ENCODE results near the gene PEX7.

PEX7 gene

DNA sequence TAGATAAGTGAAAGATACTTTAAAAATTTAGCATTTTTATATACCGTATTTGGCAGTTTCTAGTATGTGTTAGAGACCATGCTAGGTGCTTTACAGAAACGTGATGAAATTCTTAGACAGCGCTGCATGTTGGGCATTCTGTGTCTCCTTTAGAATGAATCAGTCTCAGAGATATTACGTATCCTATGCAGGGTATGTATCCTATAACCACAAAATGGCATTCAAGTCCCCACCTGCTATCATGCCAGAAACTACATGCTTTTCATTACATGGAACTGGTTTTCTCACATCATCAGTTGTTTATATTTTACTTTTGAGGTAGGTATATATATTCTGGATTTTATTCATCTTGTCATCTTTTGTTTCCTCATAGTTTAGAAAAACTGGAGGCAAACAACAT is 42.3 kb downstream of the PEX7 start:
- Histone ChIP-seq H3K4me2 (ENCODE audit: insufficient read depth, low read length, poor library complexity, severe bottlenecking) (no peak overlapping the region), H3K36me3 (replicated peaks in 1 of 2; ENCODE audit: control insufficient read depth in 2 of 2, insufficient read depth in 2 of 2, low read length in 2 of 2) (no peaks in the 10 kb centered on the region), H2BK5ac (ENCODE audit: low read length) (no peak overlapping the region), H2BK12ac (ENCODE audit: low read length) (no peak overlapping the region), H3K9me3 (replicated peaks in 1 of 2; ENCODE audit: control insufficient read depth in 2 of 2, insufficient read depth in 1 of 2, low read depth in 1 of 2, low read length in 2 of 2) (no peaks in the 10 kb centered on the region), H3K18ac (ENCODE audit: low read length) (no peak overlapping the region), H3K23ac (ENCODE audit: low read depth, low read length, poor library complexity) (no peak overlapping the region), H4K91ac (ENCODE audit: low read depth, low read length, poor library complexity) (no peak overlapping the region), H2AK5ac (ENCODE audit: low read depth, low read length) (no peak overlapping the region), H3K27me3 (ENCODE audit: control insufficient read depth in 3 of 3, insufficient read depth in 3 of 3, low read depth in 1 of 3, low read length in 3 of 3) (no peaks in the 10 kb centered on the region), H2BK120ac (ENCODE audit: low read depth, low read length) (no peak overlapping the region), H2AFZ (ENCODE audit: low read length) (no peak overlapping the region), H3K4me3 (ENCODE audit: low read length in 2 of 2) (no peak overlapping the region), H3K79me1 (ENCODE audit: low read depth, low read length) (no peaks in the 10 kb centered on the region), H3K14ac (ENCODE audit: low read length) (no peak overlapping the region), H3K27ac (replicated peaks; ENCODE audit: low read length) (no peak overlapping the region), H3K9ac (ENCODE audit: low read depth, low read length, poor library complexity) (no peak overlapping the region), H4K8ac (ENCODE audit: low read depth, low read length) (no peak overlapping the region), H2BK15ac (ENCODE audit: low read length) (no peak overlapping the region), H3K4ac (ENCODE audit: low read length) (no peak overlapping the region), H3K4me1 (ENCODE audit: control insufficient read depth in 2 of 2, insufficient read depth in 1 of 2, low read depth in 1 of 2, low read length in 2 of 2) (no peaks in the 10 kb centered on the region)
- no CpG with 5 or more reads among the region's 4 CpGs for WGBS, 2 donors (ENCODE audit: extremely low coverage in 2 of 2, insufficient read length in 2 of 2, insufficient replicate concordance in 1 of 2)
- no peak for DNase-seq (ENCODE audit: low spot score)

DNA sequence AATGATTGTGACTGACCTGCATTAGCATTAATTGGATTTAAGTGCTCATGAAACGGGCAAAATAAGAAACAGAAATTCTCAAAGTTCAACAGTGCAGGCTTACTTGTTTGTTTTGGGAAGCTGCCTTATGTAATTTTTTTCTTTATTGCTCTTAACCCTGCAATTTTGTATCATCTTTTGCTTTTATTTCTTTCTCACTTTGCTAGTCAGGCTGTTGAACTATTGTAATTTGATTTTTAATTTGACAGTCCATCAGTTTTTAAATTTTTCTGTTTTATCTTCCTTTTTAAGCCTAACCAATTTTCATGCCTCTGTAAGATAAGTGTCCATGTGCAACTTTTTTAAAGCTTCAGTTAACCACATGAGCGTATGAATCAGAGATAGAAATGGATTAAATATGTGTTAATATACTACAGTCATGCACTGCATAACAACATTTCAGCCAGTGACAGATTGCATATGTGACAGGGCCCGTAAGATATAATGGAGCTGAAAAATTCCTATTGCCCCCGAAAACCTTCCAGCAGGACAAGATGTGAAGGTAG is 44.6 kb downstream of the PEX7 start:
- no peaks in the 10 kb centered on the region for H3K79me1 ChIP-seq (ENCODE audit: low read depth, low read length)
- H3K27ac ChIP-seq (replicated peaks; ENCODE audit: low read length): no peak overlapping the region
- H3K18ac ChIP-seq (ENCODE audit: low read length): no peak overlapping the region
- no peaks in the 10 kb centered on the region for H3K4me1 ChIP-seq (ENCODE audit: control insufficient read depth in 2 of 2, insufficient read depth in 1 of 2, low read depth in 1 of 2, low read length in 2 of 2)
- no peak overlapping the region for H2BK15ac ChIP-seq (ENCODE audit: low read length)
- H3K4me3 ChIP-seq (ENCODE audit: low read length in 2 of 2): no peak overlapping the region
- no peak overlapping the region for H3K4me2 ChIP-seq (ENCODE audit: insufficient read depth, low read length, poor library complexity, severe bottlenecking)
- no peak overlapping the region for H2BK120ac ChIP-seq (ENCODE audit: low read depth, low read length)
- no peak overlapping the region for H3K4ac ChIP-seq (ENCODE audit: low read length)
- H3K36me3 ChIP-seq (replicated peaks in 1 of 2; ENCODE audit: control insufficient read depth in 2 of 2, insufficient read depth in 2 of 2, low read length in 2 of 2): peaks cover 0 to 3% of the 10 kb centered on the region in 2 donors
- H2BK5ac ChIP-seq (ENCODE audit: low read length): no peak overlapping the region
- no peak for DNase-seq (ENCODE audit: low spot score)
- WGBS, 2 donors (ENCODE audit: extremely low coverage in 2 of 2, insufficient read length in 2 of 2, insufficient replicate concordance in 1 of 2): no CpG with 5 or more reads among the region's 4 CpGs
- no peak overlapping the region for H4K8ac ChIP-seq (ENCODE audit: low read depth, low read length)
- no peak overlapping the region for H3K14ac ChIP-seq (ENCODE audit: low read length)
- no peak overlapping the region for H4K91ac ChIP-seq (ENCODE audit: low read depth, low read length, poor library complexity)
- H3K9ac ChIP-seq (ENCODE audit: low read depth, low read length, poor library complexity): no peak overlapping the region
- H3K27me3 ChIP-seq (ENCODE audit: control insufficient read depth in 3 of 3, insufficient read depth in 3 of 3, low read depth in 1 of 3, low read length in 3 of 3): no peaks in the 10 kb centered on the region
- no peak overlapping the region for H2AFZ ChIP-seq (ENCODE audit: low read length)
- no peak overlapping the region for H2AK5ac ChIP-seq (ENCODE audit: low read depth, low read length)
- H2BK12ac ChIP-seq (ENCODE audit: low read length): no peak overlapping the region
- no peaks in the 10 kb centered on the region for H3K9me3 ChIP-seq (replicated peaks in 1 of 2; ENCODE audit: control insufficient read depth in 2 of 2, insufficient read depth in 1 of 2, low read depth in 1 of 2, low read length in 2 of 2)
- H3K23ac ChIP-seq (ENCODE audit: low read depth, low read length, poor library complexity): no peak overlapping the region

DNA sequence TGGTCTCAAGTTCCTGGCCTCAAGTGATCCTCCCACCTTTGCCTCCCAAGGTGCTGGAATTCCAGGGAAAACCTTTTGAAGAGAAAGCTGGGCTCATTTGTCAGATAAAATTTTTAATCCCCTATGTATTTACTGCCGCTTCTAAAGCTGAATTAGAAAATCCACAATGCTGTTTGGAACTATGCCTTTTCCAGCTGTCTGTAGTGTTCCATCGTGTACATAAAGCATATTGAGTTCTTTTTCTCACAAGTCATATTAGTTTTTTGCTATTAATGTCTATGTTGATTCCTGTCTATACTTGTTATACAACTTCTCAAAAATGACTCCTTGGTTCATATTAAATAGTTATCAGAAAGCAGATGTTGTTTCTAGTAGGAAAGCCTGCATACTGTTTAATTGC is 47.1 kb downstream of the PEX7 start:
- Histone ChIP-seq H3K4me1 (ENCODE audit: control insufficient read depth in 2 of 2, insufficient read depth in 1 of 2, low read depth in 1 of 2, low read length in 2 of 2) (no peaks in the 10 kb centered on the region), H3K79me1 (ENCODE audit: low read depth, low read length) (no peaks in the 10 kb centered on the region), H3K4ac (ENCODE audit: low read length) (no peak overlapping the region), H2AFZ (ENCODE audit: low read length) (no peak overlapping the region), H4K91ac (ENCODE audit: low read depth, low read length, poor library complexity) (no peak overlapping the region), H3K36me3 (replicated peaks in 1 of 2; ENCODE audit: control insufficient read depth in 2 of 2, insufficient read depth in 2 of 2, low read length in 2 of 2) (peaks cover 0 to 3% of the 10 kb centered on the region in 2 donors), H3K23ac (ENCODE audit: low read depth, low read length, poor library complexity) (no peak overlapping the region), H2BK12ac (ENCODE audit: low read length) (no peak overlapping the region), H2BK120ac (ENCODE audit: low read depth, low read length) (no peak overlapping the region), H3K4me3 (ENCODE audit: low read length in 2 of 2) (no peak overlapping the region), H3K4me2 (ENCODE audit: insufficient read depth, low read length, poor library complexity, severe bottlenecking) (no peak overlapping the region), H3K27ac (replicated peaks; ENCODE audit: low read length) (no peak overlapping the region), H3K18ac (ENCODE audit: low read length) (no peak overlapping the region), H2BK15ac (ENCODE audit: low read length) (no peak overlapping the region), H2BK5ac (ENCODE audit: low read length) (no peak overlapping the region), H3K14ac (ENCODE audit: low read length) (no peak overlapping the region), H4K8ac (ENCODE audit: low read depth, low read length) (no peak overlapping the region), H3K9me3 (replicated peaks in 1 of 2; ENCODE audit: control insufficient read depth in 2 of 2, insufficient read depth in 1 of 2, low read depth in 1 of 2, low read length in 2 of 2) (peaks cover 2 to 13% of the 10 kb centered on the region in 2 donors), H3K27me3 (ENCODE audit: control insufficient read depth in 3 of 3, insufficient read depth in 3 of 3, low read depth in 1 of 3, low read length in 3 of 3) (no peaks in the 10 kb centered on the region), H2AK5ac (ENCODE audit: low read depth, low read length) (no peak overlapping the region), H3K9ac (ENCODE audit: low read depth, low read length, poor library complexity) (no peak overlapping the region)
- DNase-seq (ENCODE audit: low spot score): no peak
- no CpG with 5 or more reads among the region's 2 CpGs for WGBS, 2 donors (ENCODE audit: extremely low coverage in 2 of 2, insufficient read length in 2 of 2, insufficient replicate concordance in 1 of 2)

GRCh38 chr6:136873748-136874147 is 51.4 kb downstream of the PEX7 start:
- WGBS, 2 donors (ENCODE audit: extremely low coverage in 2 of 2, insufficient read length in 2 of 2, insufficient replicate concordance in 1 of 2): no CpG with 5 or more reads among the region's 3 CpGs
- Histone ChIP-seq H3K79me1 (ENCODE audit: low read depth, low read length) (peaks cover 2% of the 10 kb centered on the region), H3K36me3 (replicated peaks in 1 of 2; ENCODE audit: control insufficient read depth in 2 of 2, insufficient read depth in 2 of 2, low read length in 2 of 2) (peaks cover 0 to 3% of the 10 kb centered on the region in 2 donors), H3K4me1 (ENCODE audit: control insufficient read depth in 2 of 2, insufficient read depth in 1 of 2, low read depth in 1 of 2, low read length in 2 of 2) (no peaks in the 10 kb centered on the region), H2BK12ac (ENCODE audit: low read length) (no peak overlapping the region), H3K18ac (ENCODE audit: low read length) (no peak overlapping the region), H3K27ac (replicated peaks; ENCODE audit: low read length) (no peak overlapping the region), H4K8ac (ENCODE audit: low read depth, low read length) (no peak overlapping the region), H3K9ac (ENCODE audit: low read depth, low read length, poor library complexity) (no peak overlapping the region), H2AK5ac (ENCODE audit: low read depth, low read length) (no peak overlapping the region), H2BK120ac (ENCODE audit: low read depth, low read length) (no peak overlapping the region), H2AFZ (ENCODE audit: low read length) (no peak overlapping the region), H3K14ac (ENCODE audit: low read length) (no peak overlapping the region), H3K27me3 (ENCODE audit: control insufficient read depth in 3 of 3, insufficient read depth in 3 of 3, low read depth in 1 of 3, low read length in 3 of 3) (no peaks in the 10 kb centered on the region), H4K91ac (ENCODE audit: low read depth, low read length, poor library complexity) (no peak overlapping the region), H3K4ac (ENCODE audit: low read length) (no peak overlapping the region), H3K23ac (ENCODE audit: low read depth, low read length, poor library complexity) (no peak overlapping the region), H2BK15ac (ENCODE audit: low read length) (no peak overlapping the region), H3K9me3 (replicated peaks in 1 of 2; ENCODE audit: control insufficient read depth in 2 of 2, insufficient read depth in 1 of 2, low read depth in 1 of 2, low read length in 2 of 2) (peaks cover 2 to 13% of the 10 kb centered on the region in 2 donors), H3K4me2 (ENCODE audit: insufficient read depth, low read length, poor library complexity, severe bottlenecking) (no peak overlapping the region), H2BK5ac (ENCODE audit: low read length) (no peak overlapping the region), H3K4me3 (ENCODE audit: low read length in 2 of 2) (no peak overlapping the region)
- no peak for DNase-seq (ENCODE audit: low spot score)
